Epithelial cell of prostate (primary cell): ENCODE data around the gene DCDC2C.

ENCODE experiments used
- DNase-seq: peaks from one replicate; pipeline ENCODE4 v3.0.0-alpha.2; 2011; ENCODE audit warnings: low read depth, low spot score
- H3K27ac ChIP-seq: fragments of 450-650 bp; 2 replicates; pipeline ENCODE4 v1.5.1; 2017; ENCODE audit warnings: mild to moderate bottlenecking

DCDC2C gene

GRCh38 chr2:3741396-3741795, 38.0 kb downstream of the DCDC2C start:
- DNase-seq = no peak
- H3K27ac ChIP-seq = no peak overlapping the region

- no peak overlapping the region for H3K27ac ChIP-seq
- no peak for DNase-seq
These were observed 38.7 kb downstream of the DCDC2C start for GRCh38 chr2:3741867-3742602.

DNA sequence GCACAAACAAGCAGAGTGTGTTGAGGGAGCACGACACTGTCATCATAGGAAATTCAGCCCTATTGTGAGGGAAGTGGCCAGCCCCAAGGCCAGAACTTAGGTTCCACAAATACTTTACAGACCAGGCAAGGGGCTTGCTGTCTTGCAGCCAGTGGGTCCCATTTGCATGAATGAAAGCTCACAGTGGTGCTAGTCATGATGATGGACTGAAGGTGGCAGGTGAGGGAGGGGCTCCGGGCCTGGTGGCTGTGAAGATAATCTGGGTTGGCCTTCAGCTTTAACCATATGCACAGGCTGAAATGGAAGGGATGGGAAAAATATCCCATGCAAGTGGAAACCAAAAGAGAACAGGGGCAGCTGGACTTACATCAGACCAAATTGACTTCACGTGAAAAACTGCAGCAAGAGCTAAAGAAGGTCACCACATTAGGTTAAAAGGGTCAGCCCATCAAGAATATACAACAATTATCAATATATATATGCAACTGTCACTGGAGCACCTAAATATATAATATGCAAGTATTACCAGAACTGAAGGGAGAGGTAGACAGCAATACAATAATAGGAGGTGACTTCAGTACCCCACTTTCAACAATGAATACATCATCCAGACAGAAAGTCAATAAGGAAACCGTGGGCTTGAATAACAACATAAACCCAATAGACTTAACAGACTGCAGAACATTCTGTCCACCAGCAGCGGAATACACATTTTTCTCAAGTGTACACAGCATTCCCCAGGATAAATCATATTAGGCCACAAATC, 39.6 kb downstream of the DCDC2C start:
- DNase-seq = no peak
- H3K27ac ChIP-seq = no peak overlapping the region

DNA sequence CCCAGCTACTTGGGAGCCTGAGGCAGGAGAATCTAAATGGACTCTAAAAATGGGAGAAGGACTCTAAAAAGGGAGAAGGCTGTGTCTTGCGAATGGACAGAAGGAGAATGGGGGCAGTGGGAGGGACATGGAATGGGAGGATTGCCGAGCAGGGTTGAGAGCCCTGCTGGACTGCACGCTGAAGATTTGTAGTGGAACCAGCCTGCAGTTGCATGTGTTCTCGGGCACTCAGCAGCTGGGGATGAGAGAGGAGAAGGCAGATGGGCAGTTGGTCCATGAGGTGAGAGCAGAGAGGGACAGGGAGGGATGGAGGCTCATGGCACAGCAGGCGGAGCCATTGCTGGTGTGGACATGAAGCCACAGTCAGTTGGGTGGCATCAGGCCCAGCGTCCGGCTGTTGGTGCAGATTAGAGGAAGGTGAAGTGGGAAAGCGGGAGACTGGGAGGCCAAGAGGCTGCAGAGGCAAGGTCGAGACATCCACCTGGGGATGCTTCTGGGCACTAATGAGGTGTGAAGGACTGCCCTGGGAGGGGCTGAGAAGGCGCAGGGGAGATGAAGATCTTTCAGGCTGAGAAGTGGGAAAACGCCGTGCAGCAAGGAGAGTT, 40.7 kb downstream of the DCDC2C start:
- H3K27ac ChIP-seq = no peak overlapping the region
- DNase-seq = no peak

DNA sequence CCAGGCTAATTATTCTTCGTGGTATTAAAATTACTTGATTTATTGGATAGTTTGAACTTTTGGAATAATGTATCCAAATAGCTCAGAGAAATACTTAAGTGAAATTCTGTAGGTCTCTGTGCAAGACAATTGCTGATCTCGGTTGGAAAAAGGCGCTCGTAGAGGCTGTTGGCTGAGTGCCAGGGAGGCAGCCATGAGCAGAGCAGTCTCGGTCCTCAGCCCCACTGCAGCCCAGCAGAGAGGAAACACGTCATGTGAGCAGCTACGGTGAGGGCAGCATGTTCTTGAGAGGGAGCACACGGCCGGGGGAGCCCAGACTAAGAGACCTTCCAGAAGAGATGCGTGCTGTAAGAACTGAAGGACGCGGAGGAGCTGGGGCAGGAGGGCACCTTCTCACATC, 42.5 kb downstream of the DCDC2C start:
- DNase-seq = no peak
- no peak overlapping the region for H3K27ac ChIP-seq

DNA sequence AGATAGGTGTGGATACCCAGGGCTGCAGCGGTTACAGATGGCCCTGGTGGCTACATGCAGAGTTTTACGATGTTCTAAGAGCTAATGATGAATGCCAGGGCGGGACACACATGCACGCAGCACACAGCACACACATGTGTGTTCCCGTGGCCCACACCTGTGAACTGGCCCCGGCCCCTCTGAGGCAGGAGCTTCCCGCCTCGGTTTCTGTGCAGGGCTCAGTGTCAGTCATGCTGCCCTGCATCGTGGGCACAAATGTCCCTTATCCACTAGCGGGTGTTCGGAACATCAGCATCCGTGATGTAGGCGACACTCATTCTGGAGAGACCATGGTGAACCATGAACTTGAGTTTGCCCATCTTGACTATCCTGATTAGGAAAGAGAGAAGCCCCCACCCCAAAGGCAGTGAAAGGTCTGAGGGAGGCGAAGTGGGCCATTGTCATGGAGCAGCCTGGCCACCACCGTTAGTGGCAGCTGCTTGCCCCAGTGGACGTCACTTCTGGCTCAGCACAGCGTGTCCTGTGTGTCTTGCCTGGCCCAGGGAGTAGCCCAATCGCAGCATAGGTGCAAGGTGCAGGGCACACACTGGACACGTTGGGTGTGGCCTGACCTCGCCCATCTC, 43.8 kb downstream of the DCDC2C start:
- no peak for DNase-seq
- H3K27ac ChIP-seq = no peak overlapping the region

DNA sequence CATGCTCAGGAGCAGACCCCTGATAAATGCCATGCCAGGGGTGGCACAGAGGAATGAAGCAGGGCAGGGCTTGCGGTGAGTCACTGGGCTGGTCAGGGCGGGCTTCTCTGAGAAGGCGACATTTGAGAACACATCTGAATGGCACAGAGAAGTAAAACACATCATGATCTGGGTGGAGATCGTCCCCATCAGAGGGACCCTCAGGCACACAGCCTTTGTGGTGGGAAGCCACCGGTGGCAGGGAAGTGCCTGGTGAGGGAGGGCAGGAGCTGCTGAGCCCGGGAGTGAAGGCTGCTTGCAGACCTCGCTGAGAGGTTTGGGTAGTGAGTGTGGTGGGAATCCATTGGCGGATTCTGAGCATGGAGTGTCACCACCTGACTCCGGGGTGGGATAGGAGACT, 44.5 kb downstream of the DCDC2C start:
- no peak for DNase-seq

GRCh38 chr2:3749201-3749600, 45.8 kb downstream of the DCDC2C start:
- H3K27ac ChIP-seq = no peak overlapping the region

More for the DNA sequence above, 44.5 kb downstream of the DCDC2C start:
- H3K27ac ChIP-seq = no peak overlapping the region

DNA sequence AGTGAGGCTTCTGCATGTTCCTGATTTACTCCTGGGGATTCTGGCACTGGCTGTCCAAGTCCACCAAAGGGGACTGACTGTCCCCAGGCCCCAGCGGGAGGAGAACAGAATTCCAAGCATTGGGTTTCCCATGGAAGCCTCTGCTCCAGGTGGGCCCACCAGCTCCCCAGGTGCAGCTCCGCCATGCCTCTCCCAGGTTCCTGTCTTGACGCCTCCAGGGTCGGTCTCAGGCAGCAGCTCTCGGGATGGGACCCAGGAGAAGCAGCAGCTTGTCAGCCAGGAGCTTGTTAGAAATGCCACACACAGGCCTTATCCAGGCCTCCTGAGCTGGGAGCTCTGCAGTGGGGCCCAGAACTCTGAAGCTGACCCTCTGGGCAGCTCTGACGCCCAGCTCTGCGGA, 47.9 kb downstream of the DCDC2C start:
- DNase-seq = no peak
- H3K27ac ChIP-seq = no peak overlapping the region

More at GRCh38 chr2:3749201-3749600, 45.8 kb downstream of the DCDC2C start:
- no peak for DNase-seq

DNA sequence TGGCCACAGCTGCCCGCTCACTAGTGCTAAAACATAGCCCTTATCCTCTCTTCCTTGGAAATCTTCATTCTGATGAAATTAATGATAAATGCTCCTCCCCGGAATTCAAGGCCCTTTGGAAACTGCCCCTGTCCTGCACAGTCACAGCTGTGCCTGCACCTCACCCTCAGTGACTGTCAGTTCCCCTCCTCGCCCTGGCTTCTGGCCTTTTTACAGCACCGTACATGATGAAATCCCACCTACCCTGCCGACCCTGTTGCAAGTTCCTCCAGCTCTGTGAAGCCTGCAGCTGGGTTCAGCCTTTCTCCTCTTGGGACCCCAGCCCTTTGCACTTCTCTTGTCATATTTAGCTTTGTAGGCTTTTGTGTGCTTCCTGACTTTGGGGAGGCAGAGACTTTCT, 48.4 kb downstream of the DCDC2C start:
- DNase-seq = no peak
- no peak overlapping the region for H3K27ac ChIP-seq

- no peak overlapping the region for H3K27ac ChIP-seq
- no peak for DNase-seq
These were observed 49.0 kb downstream of the DCDC2C start for GRCh38 chr2:3752376-3752775.

DNA sequence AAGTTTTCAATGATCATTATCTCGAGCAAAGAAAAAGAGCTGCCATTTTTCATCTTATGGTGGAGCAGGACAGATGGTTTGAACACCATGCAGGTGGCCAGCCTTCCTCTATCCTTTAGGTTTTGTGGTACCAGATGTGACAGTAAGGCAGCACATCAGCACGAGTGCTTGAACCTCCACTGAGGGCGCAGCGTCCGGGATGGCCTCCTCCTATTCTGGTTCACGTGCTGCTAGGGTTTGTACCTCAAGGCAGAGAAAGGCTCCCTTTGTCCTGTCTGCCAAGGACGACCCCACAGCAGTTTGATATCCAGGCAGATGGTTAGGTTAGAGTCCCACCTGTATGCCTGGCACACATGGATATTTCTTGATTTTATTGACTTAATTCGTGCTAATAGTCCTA, 50.2 kb downstream of the DCDC2C start:
- DNase-seq = no peak
- no peak overlapping the region for H3K27ac ChIP-seq

- H3K27ac ChIP-seq = no peak overlapping the region
- no peak for DNase-seq
These were observed 50.9 kb downstream of the DCDC2C start for GRCh38 chr2:3754280-3754679.

- no peak overlapping the region for H3K27ac ChIP-seq
These were observed 51.4 kb downstream of the DCDC2C start for GRCh38 chr2:3754795-3755194.

GRCh38 chr2:3755277-3755676, 51.9 kb downstream of the DCDC2C start:
- no peak for DNase-seq
- H3K27ac ChIP-seq = no peak overlapping the region

More at GRCh38 chr2:3754795-3755194, 51.4 kb downstream of the DCDC2C start:
- no peak for DNase-seq

DNA sequence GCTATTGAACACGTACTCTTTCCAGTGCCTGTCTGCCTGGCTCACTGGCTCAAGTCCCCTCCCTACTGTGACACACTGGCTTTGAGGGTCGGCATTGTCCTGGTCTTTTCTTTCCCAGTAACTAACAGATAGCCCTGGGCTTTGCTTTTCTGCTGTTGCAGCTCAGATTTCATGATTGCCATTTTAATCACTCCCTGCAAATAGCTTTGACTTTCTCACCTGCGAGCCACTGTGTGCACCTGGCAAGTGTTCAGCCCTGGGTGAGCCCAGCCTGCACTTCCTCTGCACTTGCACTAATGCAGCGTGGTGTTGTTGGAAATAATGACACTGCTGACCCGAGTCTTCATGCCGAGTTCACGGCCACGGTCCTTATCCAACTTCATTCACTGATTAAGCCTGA, 52.9 kb downstream of the DCDC2C start:
- DNase-seq = no peak
- no peak overlapping the region for H3K27ac ChIP-seq

GRCh38 chr2:3758906-3759305, 55.5 kb downstream of the DCDC2C start:
- no peak overlapping the region for H3K27ac ChIP-seq
- DNase-seq = no peak

- H3K27ac ChIP-seq = no peak overlapping the region
- DNase-seq = no peak
These were observed 56.0 kb downstream of the DCDC2C start for GRCh38 chr2:3759331-3759730.

- no peak for DNase-seq
- H3K27ac ChIP-seq = no peak overlapping the region
These were observed 56.4 kb downstream of the DCDC2C start for GRCh38 chr2:3759761-3760160.

DNA sequence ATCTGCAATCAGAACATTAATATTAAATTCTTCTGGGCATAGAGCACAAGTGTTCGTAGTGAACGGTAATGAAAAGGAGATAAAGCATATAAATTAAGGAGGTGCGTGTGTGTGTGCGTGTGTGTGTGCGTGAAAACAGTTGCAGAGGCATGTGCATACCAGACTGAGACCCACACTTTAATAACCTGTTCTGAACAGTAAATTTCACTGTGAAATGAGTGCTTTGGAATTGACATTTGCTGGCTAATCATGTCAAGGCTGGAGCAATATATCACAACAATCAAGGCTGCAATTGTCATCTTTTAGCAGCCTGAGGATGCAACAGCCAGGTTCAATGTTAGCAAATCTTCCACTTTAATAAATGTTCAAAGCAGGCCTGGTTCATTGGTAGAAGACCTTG, 57.9 kb downstream of the DCDC2C start:
- H3K27ac ChIP-seq = no peak overlapping the region
- no peak for DNase-seq
